ENCODE measurements around the gene DYSF.

DYSF gene

GRCh38 chr2:71557321-71557720, 104.0 kb downstream of the DYSF start:
- no peak for DNase-seq

- no peak for DNase-seq
These were observed 105.1 kb downstream of the DYSF start for GRCh38 chr2:71558300-71559051.

- DNase-seq: no peak
These were observed 105.9 kb downstream of the DYSF start for GRCh38 chr2:71559080-71559827.

GRCh38 chr2:71559828-71560637, 106.7 kb downstream of the DYSF start:
- no peak for DNase-seq

- DNase-seq: no peak
These were observed 107.3 kb downstream of the DYSF start for GRCh38 chr2:71560638-71561011.

- DNase-seq: no peak
These were observed 108.3 kb downstream of the DYSF start for GRCh38 chr2:71561441-71562267.

- DNase-seq: no peak
These were observed 109.2 kb downstream of the DYSF start for GRCh38 chr2:71562518-71562917.

GRCh38 chr2:71563872-71564271, 110.5 kb downstream of the DYSF start:
- no peak for DNase-seq

- no peak for DNase-seq
These were observed 111.0 kb downstream of the DYSF start for GRCh38 chr2:71564361-71564760.

- DNase-seq: no peak
These were observed 111.4 kb downstream of the DYSF start for GRCh38 chr2:71564790-71565189.

GRCh38 chr2:71566372-71566771, 113.0 kb downstream of the DYSF start:
- no peak for DNase-seq

- DNase-seq: no peak
These were observed 114.3 kb downstream of the DYSF start for GRCh38 chr2:71567625-71568024.

GRCh38 chr2:71568103-71568502, 114.7 kb downstream of the DYSF start:
- DNase-seq: no peak

GRCh38 chr2:71570511-71570910, 117.2 kb downstream of the DYSF start:
- DNase-seq: no peak

GRCh38 chr2:71570951-71571460, 117.6 kb downstream of the DYSF start:
- DNase-seq: no peak

GRCh38 chr2:71571945-71572344, 118.6 kb downstream of the DYSF start:
- no peak for DNase-seq

GRCh38 chr2:71575966-71576365, 122.6 kb downstream of the DYSF start:
- DNase-seq: no peak

- DNase-seq: no peak
These were observed 123.2 kb downstream of the DYSF start for GRCh38 chr2:71576541-71576940.

GRCh38 chr2:71577209-71577608, 123.8 kb downstream of the DYSF start:
- DNase-seq: no peak

- DNase-seq: no peak
These were observed 125.5 kb downstream of the DYSF start for GRCh38 chr2:71578767-71579342.

- no peak for DNase-seq
These were observed 127.7 kb downstream of the DYSF start for GRCh38 chr2:71581026-71581425.

- DNase-seq: no peak
These were observed 130.5 kb downstream of the DYSF start for GRCh38 chr2:71583876-71584275.
